Muscle of leg (tissue), 11 donors: Measurements from ENCODE around the gene ENKD1. TPM values are rescaled to one million over a fixed set of nuclear protein-coding genes. Genes with fewer than 3 reads are reported as not detected.
"Not testable (repeated sequence)": the region's sequence is repeated elsewhere in the genome, so short reads cannot be mapped to it uniquely, and the experiment has no call there.

ENCODE experiments used
- DNase-seq: peaks from one replicate; pipeline ENCODE4 v3.0.0; 2013
- H3K27ac ChIP-seq: one replicate; pipeline ENCODE4 v1.5.1; 2013; ENCODE audit warnings: mild to moderate bottlenecking, low read length, control low read depth
- H3K27me3 ChIP-seq: one replicate; pipeline ENCODE4 v1.6.1; 2013; ENCODE audit warnings: low read length; ENCODE audit not compliant: control insufficient read depth, insufficient read depth
- H3K36me3 ChIP-seq: one replicate; pipeline ENCODE4 v1.6.1; 2013; ENCODE audit warnings: low read length; ENCODE audit not compliant: control insufficient read depth, insufficient read depth
- H3K4me1 ChIP-seq: one replicate; pipeline ENCODE4 v1.6.1; 2013; ENCODE audit warnings: low read length; ENCODE audit not compliant: control insufficient read depth, insufficient read depth
- H3K4me3 ChIP-seq: one replicate; pipeline ENCODE4 v1.5.1; 2013; ENCODE audit warnings: low read length, control low read depth
- H3K9me3 ChIP-seq: replicated peaks from 2 replicates; pipeline ENCODE4 v1.6.1; 2013; ENCODE audit warnings: low read depth, low read length; ENCODE audit not compliant: control insufficient read depth
- WGBS: methylation state at CpG from one replicate; pipeline ENCODE4 v1.1.5; 2013; ENCODE audit warnings: missing lambda C conversion rate; ENCODE audit not compliant: insufficient coverage; 5-methylcytosine and 5-hydroxymethylcytosine counted together
- polyA plus RNA-seq, 8 donors: library from polyadenylated mRNA; unstranded; fragments of 120-200 nt; gene quantifications; one replicate each; pipeline versions ENCODE4 v1.2.1 to v1.2.3, GENCODE V29; 2013; ENCODE audit warnings: inconsistent platforms in 1 of 8, low replicate concordance in 1 of 8; ENCODE audit not compliant: insufficient read length in 8 of 8, insufficient read depth in 1 of 8
- total RNA-seq: library from RNA; stranded (reverse); fragments of 120-200 nt; gene quantifications from one replicate; pipeline ENCODE4 v1.2.4, GENCODE V29; 2013

The ENKD1 gene
- total and polyA plus RNA-seq, 9 donors, result 8.1 to 13.4 (median 9.1) TPM

- no peak for DNase-seq
- Histone ChIP-seq H3K4me1 (no peaks in the 10 kb centered on the region), H3K27me3 (no peaks in the 10 kb centered on the region), H3K9me3 (peaks cover under 1% of the 10 kb centered on the region), H3K36me3 (peaks cover 5% of the 10 kb centered on the region), H3K27ac (no peak overlapping the region), H3K4me3 (no peak overlapping the region)
- no CpG with 5 or more reads among the region's 5 CpGs for WGBS
Measured at GRCh38 chr16:67704110-67704509, 37.6 kb upstream of the ENKD1 start.

DNA sequence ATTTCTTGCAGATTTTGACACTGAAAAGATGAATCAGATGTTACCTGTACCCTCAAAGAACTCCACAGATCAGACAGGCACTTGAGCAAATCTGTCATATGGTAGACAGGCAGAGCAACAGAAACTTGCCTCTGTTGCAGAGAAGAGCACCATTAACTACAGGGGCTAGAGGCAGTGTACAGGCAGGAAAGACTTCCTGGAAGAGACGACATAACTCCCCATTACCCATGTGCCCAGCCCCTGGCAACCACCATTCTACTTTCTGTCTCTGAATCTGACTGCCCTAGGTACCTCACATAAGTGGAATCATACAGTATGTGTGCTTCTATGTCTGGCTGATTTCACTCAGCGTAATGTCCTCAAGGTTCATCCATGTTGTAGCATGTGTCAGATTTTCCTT is 37.1 kb upstream of the ENKD1 start:
- H3K27ac ChIP-seq, result no peak overlapping the region
- no CpG with 5 or more reads among the region's 2 CpGs for WGBS
- no peak for DNase-seq
- H3K36me3 ChIP-seq, result peaks cover 5% of the 10 kb centered on the region
- no peaks in the 10 kb centered on the region for H3K27me3 ChIP-seq
- peaks cover 3% of the 10 kb centered on the region for H3K9me3 ChIP-seq
- no peaks in the 10 kb centered on the region for H3K4me1 ChIP-seq
- no peak overlapping the region for H3K4me3 ChIP-seq

- Histone ChIP-seq H3K4me3 (no peak overlapping the region), H3K27ac (no peak overlapping the region), H3K36me3 (peaks cover 13% of the 10 kb centered on the region), H3K9me3 (peaks cover 3% of the 10 kb centered on the region), H3K27me3 (no peaks in the 10 kb centered on the region), H3K4me1 (no peaks in the 10 kb centered on the region)
- WGBS, result 100% methylated on average over 1 of the region's 4 CpGs
- no peak for DNase-seq
Measured at GRCh38 chr16:67702130-67702529, 35.6 kb upstream of the ENKD1 start.

DNA sequence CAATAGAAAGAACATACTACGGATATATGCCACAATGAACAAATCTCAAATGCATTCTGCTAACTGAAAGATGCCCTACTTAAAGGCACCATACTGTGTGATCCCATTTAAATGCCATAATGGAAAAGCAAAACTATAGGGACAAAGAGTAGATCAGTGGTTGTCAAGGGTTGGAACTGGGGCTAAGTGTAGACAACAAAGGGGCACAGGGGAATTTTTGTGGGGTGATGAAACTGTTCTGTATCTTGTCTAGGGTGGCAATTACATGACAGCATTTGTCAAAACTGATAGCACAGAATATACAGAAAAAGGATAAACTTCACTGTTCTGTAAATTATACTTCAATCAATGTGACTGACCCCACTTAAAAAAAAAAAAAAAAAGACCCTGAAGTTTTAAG is 34.9 kb upstream of the ENKD1 start:
- peaks cover 3% of the 10 kb centered on the region for H3K9me3 ChIP-seq
- no peaks in the 10 kb centered on the region for H3K27me3 ChIP-seq
- no peak for DNase-seq
- H3K4me1 ChIP-seq, result no peaks in the 10 kb centered on the region
- H3K27ac ChIP-seq, result no peak overlapping the region
- H3K4me3 ChIP-seq, result no peak overlapping the region
- peaks cover 13% of the 10 kb centered on the region for H3K36me3 ChIP-seq
- WGBS, result no CpG with 5 or more reads among the region's 1 CpG

DNA sequence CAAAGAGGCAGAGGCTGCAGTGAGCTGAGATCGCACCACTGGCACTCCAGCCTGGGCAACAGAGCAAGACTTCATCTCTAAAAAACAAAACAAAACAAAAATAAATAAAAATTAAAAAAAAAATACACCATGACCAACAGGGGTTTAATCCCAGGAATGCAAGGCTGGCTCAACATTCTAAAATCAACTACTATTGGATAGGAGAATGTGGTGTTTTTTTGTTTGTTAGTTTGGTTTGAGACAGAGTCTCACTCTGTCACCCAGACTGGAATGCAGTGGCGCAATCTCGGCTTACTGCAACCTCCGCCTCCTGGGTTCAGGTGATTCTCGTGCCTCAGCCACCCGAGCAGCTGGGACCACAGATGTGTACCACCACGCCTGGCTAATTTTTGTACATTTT is 32.7 kb upstream of the ENKD1 start:
- Histone ChIP-seq H3K4me1 (no peaks in the 10 kb centered on the region), H3K9me3 (peaks cover 3% of the 10 kb centered on the region), H3K4me3 (no peak overlapping the region), H3K27me3 (no peaks in the 10 kb centered on the region), H3K27ac (no peak overlapping the region), H3K36me3 (peaks cover 8% of the 10 kb centered on the region)
- DNase-seq, result no peak
- 100% methylated on average over 3 of the region's 7 CpGs for WGBS

- Histone ChIP-seq H3K9me3 (peaks cover 3% of the 10 kb centered on the region), H3K27me3 (no peaks in the 10 kb centered on the region), H3K4me3 (no peak overlapping the region), H3K4me1 (no peaks in the 10 kb centered on the region), H3K36me3 (peaks cover 8% of the 10 kb centered on the region), H3K27ac (no peak overlapping the region)
- WGBS, result 100% methylated on average over 1 of the region's 4 CpGs
- no peak for DNase-seq
Measured at GRCh38 chr16:67697422-67698185, 31.1 kb upstream of the ENKD1 start.

DNA sequence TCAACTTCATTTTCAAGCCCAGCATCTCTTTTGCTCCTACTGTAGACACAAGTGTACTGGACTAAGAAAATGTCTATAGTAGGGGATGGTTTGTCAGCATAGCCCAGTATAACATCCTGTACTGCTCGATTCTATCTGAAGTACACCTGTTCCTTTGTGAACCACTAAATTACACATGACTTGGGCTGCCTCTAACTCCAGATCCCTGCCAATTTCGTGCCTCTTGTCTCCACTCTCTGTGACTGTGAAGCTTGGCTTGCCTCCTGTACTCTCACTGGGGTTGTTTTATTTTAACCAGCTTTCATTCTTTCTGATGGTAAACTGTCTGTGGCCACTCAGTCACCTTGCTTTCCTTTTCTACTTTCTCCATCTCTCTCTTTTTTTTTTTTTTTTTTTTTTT is 28.1 kb upstream of the ENKD1 start:
- H3K36me3 ChIP-seq, result peaks cover 8% of the 10 kb centered on the region
- 43% methylated on average over 1 of the region's 2 CpGs for WGBS
- H3K4me3 ChIP-seq, result no peak overlapping the region
- no peak for DNase-seq
- H3K9me3 ChIP-seq, result peaks cover 3% of the 10 kb centered on the region
- H3K4me1 ChIP-seq, result no peaks in the 10 kb centered on the region
- no peak overlapping the region for H3K27ac ChIP-seq
- H3K27me3 ChIP-seq, result no peaks in the 10 kb centered on the region

DNA sequence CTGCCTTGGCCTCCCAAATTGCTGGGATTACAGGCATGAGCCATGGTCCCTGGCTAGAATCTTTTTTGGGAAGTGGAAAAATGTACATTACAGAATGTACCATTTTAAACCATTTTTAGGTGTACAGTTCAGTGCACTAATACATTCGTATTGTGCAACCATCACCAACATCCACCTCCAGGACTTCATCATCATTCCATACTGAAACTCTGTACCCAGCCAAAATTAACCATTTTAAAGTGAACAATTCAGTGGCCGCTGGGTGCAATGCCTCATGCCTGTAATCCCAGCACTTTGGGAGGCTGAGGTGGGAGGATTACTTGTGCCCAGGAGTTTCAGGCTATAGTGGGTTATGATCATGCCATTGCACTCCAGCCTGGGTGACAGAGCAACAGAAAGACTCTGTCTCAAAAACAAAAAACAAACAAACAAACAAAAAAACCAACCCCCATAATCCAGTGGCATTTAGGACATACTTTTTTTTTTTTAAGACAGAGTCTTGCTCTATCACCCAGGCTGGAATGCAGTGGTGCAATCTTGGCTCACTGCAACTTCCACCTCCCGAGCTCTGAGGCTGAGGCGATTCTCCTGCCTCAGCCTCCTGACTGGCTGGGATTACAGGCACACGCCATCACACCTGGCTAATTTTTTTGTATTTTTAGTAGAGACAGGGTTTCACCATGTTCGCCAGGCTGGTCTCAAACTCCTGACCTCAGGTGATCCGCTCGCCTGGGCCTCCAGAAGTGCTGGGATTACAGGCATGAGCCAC is 27.2 kb upstream of the ENKD1 start:
- H3K27me3 ChIP-seq, H3K27ac ChIP-seq, H3K4me1 ChIP-seq, H3K4me3 ChIP-seq, DNase-seq, H3K9me3 ChIP-seq, H3K36me3 ChIP-seq: not testable (repeated sequence)
- WGBS, result 81% methylated on average over 4 of the region's 8 CpGs

- DNase-seq, result no peak
- H3K27ac ChIP-seq, result peak overlapping the region; percentile 15
- H3K4me3 ChIP-seq, result no peak overlapping the region
- H3K36me3 ChIP-seq, result peaks cover 22% of the 10 kb centered on the region
- no peaks in the 10 kb centered on the region for H3K27me3 ChIP-seq
- H3K4me1 ChIP-seq, result no peaks in the 10 kb centered on the region
- H3K9me3 ChIP-seq, result no peaks in the 10 kb centered on the region
- WGBS, result 88% methylated on average over 9 of the region's 17 CpGs
Measured at GRCh38 chr16:67685388-67686112, 19.0 kb upstream of the ENKD1 start.

- Histone ChIP-seq H3K36me3 (peaks cover 22% of the 10 kb centered on the region), H3K27ac (no peak overlapping the region), H3K4me3 (no peak overlapping the region), H3K9me3 (no peaks in the 10 kb centered on the region), H3K4me1 (no peaks in the 10 kb centered on the region), H3K27me3 (no peaks in the 10 kb centered on the region)
- no CpG with 5 or more reads among the region's 4 CpGs for WGBS
- no peak for DNase-seq
Measured at GRCh38 chr16:67683767-67684166, 17.2 kb upstream of the ENKD1 start.
